ENCODE results near the gene ZNF573. TPM values are rescaled to one million over a fixed set of nuclear protein-coding genes. Genes with fewer than 3 reads are reported as not detected.

ZNF573 gene
- total RNA-seq, 1 donor from 2014 or later = 18.7 TPM

GRCh38 chr19:37692956-37693620, 86.3 kb downstream of the ZNF573 start:
- DNase-seq (no peak), ATAC-seq (ENCODE audit: low read depth) (no peak)
- Mint-ChIP-seq H3K36me3 (ENCODE audit: low read depth) (peaks cover 23% of the 10 kb centered on the region), H3K27me3 (no peaks in the 10 kb centered on the region), H3K4me1 (peaks cover 10% of the 10 kb centered on the region), H3K4me3 (peak overlapping the region; percentile 11), H3K9me3 (peaks cover 12% of the 10 kb centered on the region), H3K27ac (no peak overlapping the region)
- no peak for TF ChIP-seq CTCF (IDR thresholded peaks at IDR 0.05)
- intact Hi-C loops (cut with micrococcal nuclease) = loop anchor here (1.0 to 2.0 kb wide), 7 partner anchors 26 to 376 kb away; partner anchors contain the start of genes ZFP30, ZNF527, ZNF540 and ZNF569
- ChIA-PET CTCF (no interaction called here), POLR2A (interaction anchor here (0.6 to 1.9 kb wide), 6 partner anchors 9 to 224 kb away, joined by 3 to 9 read pairs (median 6); partner anchors contain the start of genes ZNF540, ZNF570, ZNF571 and ZNF573)

- TF ChIP-seq CTCF (IDR thresholded peaks at IDR 0.05) = no peak
- Mint-ChIP-seq H3K4me3 (peak overlapping the region; percentile 94), H3K9me3 (peaks cover 6% of the 10 kb centered on the region), H3K27me3 (no peaks in the 10 kb centered on the region), H3K27ac (peak overlapping the region; percentile 86), H3K4me1 (peaks cover 10% of the 10 kb centered on the region), H3K36me3 (ENCODE audit: low read depth) (peaks cover 14% of the 10 kb centered on the region)
- ATAC-seq (ENCODE audit: low read depth) (peak; percentile 94), DNase-seq (peak; percentile 69)
- CTCF ChIA-PET = no interaction called here
- intact Hi-C loops (cut with micrococcal nuclease) = loop anchor here (1.0 to 2.0 kb wide), 7 partner anchors 27 to 375 kb away; partner anchors contain the start of genes ZFP30, ZNF527, ZNF540 and ZNF569
- POLR2A ChIA-PET = interaction anchor here (0.6 to 1.9 kb wide), 10 partner anchors 14 to 1637 kb away, joined by 3 to 9 read pairs (median 4); partner anchors contain the start of genes ZNF260, ZNF540, ZNF570 and ZNF571
These were observed 87.4 kb downstream of the ZNF573 start for GRCh38 chr19:37691881-37692504.

Other genes starting within 250 kb of the ZNF573 start
- 5.0 and 5.2 TPM in 2 replicates for gene ZNF571, start 184.8 kb downstream of the ZNF573 start, total RNA-seq
- 1.9 and 2.9 TPM in 2 replicates for gene ZNF540, start 184.7 kb downstream of the ZNF573 start, total RNA-seq
- gene ZFP30, start 124.1 kb downstream of the ZNF573 start, total RNA-seq = 13.7 and 16.4 TPM in 2 replicates
- 9.6 and 10.3 TPM in 2 replicates for gene ZNF607, start 59.8 kb downstream of the ZNF573 start, total RNA-seq
- not detected in 2 replicates for gene WDR87, start 127.0 kb upstream of the ZNF573 start, total RNA-seq
- gene SIPA1L3, start 127.6 kb upstream of the ZNF573 start, total RNA-seq = 120 and 145 TPM in 2 replicates